IMR-90 (cell line): Measurements from ENCODE around the gene PYY.

Source experiments
- POLR2A ChIP-seq: IDR thresholded peaks from 2 replicates; pipeline ENCODE4 v1.6.1; 2012; ENCODE audit warnings: mild to moderate bottlenecking, low read depth, low read length
- RAD21 ChIP-seq: IDR thresholded peaks from 2 replicates; pipeline ENCODE4 v1.6.1; 2012; ENCODE audit warnings: low read length, improper control_type of control experiment
- TF ChIP-seq, protein P1 (sequence below): conservative IDR thresholded peaks from 2 replicates; pipeline ENCODE4 v1.5.1; 2012; ENCODE audit warnings: mild to moderate bottlenecking, low read depth, low read length, improper control_type of control experiment

DNA sequence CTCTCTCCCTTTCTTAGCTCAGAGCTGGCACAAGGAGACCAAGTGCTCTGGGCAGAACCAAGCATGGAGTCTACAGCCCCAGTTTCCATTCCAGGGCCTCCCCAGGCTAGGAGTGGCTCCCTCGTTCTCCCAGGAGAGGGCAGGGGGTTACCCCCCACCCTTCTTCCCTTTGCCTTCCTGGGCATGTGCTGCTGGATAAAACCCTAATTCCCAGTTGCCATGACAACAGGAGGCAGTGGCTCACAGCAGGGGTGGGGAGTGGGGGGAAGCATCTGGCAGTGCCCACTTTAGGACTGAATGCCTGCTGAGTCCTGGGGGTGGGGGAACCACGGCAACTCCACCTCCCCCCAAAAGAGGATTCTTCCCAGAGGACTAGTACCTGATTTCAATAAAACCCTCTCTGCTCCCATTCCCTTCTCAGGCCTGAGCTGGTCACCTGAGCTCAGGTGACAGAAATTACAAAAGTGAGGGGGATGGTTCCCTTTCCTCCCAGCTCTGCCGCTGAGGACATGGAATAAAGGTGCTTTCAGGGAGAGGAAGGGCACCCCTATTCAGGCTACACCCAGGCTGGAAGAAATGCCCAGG, 48.2 kb downstream of the PYY start:
- TF ChIP-seq, protein P1, sequence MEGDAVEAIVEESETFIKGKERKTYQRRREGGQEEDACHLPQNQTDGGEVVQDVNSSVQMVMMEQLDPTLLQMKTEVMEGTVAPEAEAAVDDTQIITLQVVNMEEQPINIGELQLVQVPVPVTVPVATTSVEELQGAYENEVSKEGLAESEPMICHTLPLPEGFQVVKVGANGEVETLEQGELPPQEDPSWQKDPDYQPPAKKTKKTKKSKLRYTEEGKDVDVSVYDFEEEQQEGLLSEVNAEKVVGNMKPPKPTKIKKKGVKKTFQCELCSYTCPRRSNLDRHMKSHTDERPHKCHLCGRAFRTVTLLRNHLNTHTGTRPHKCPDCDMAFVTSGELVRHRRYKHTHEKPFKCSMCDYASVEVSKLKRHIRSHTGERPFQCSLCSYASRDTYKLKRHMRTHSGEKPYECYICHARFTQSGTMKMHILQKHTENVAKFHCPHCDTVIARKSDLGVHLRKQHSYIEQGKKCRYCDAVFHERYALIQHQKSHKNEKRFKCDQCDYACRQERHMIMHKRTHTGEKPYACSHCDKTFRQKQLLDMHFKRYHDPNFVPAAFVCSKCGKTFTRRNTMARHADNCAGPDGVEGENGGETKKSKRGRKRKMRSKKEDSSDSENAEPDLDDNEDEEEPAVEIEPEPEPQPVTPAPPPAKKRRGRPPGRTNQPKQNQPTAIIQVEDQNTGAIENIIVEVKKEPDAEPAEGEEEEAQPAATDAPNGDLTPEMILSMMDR, result no peak
- no peak for TF ChIP-seq POLR2A
- no peak for TF ChIP-seq RAD21
